DOHH2 (cell line): ENCODE results near the gene PRKN.

Source experiments
- EZH2phosphoT487 ChIP-seq: fragments of 200-600 bp; sonication (generic); IDR thresholded peaks from 2 replicates; pipeline ENCODE4 v1.6.1; 2017; ENCODE audit warnings: borderline replicate concordance, mild to moderate bottlenecking, antibody characterized with exemption, low read length, moderate library complexity, mixed read lengths
- TF ChIP-seq, protein P1 (sequence below): fragments of 200-600 bp; sonication (generic); IDR thresholded peaks from one replicate; pipeline ENCODE4 v1.5.1; 2014; ENCODE audit warnings: antibody characterized with exemption, mild to moderate bottlenecking, low read depth, low read length; ENCODE audit not compliant: poor library complexity, severe bottlenecking

DNA sequence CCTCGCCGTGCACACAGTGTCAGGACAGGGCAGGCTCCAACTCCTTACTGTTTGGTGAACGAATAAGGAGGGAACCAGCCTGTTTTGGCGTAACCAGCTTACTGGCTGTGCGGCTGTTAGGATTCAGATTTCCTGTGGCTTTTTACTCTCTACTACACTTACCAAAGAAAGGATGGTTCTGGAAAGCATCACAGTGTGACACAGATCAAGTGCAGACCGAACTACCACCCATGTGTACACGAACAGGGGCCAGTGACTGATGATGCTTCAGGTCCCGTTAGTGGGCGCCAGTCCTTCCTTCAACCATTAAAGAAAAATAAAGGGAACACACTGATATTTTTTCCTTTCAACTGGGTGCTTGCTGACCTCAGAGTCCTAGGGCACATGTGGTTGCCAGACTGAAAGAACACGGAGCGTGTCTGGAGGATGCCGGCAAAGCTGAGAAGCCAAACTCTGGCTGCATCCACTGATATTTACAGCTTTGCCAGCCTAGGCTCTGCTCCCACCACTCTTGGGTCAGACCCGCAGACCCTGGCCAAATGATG, 1101.4 kb downstream of the PRKN start:
- TF ChIP-seq, protein P1, sequence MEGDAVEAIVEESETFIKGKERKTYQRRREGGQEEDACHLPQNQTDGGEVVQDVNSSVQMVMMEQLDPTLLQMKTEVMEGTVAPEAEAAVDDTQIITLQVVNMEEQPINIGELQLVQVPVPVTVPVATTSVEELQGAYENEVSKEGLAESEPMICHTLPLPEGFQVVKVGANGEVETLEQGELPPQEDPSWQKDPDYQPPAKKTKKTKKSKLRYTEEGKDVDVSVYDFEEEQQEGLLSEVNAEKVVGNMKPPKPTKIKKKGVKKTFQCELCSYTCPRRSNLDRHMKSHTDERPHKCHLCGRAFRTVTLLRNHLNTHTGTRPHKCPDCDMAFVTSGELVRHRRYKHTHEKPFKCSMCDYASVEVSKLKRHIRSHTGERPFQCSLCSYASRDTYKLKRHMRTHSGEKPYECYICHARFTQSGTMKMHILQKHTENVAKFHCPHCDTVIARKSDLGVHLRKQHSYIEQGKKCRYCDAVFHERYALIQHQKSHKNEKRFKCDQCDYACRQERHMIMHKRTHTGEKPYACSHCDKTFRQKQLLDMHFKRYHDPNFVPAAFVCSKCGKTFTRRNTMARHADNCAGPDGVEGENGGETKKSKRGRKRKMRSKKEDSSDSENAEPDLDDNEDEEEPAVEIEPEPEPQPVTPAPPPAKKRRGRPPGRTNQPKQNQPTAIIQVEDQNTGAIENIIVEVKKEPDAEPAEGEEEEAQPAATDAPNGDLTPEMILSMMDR = no peak
- TF ChIP-seq EZH2phosphoT487 = no peak
